ENCODE measurements around the gene PARD6G.

GRCh38 chr18:80140455-80140985 lies 106.8 kb downstream of the PARD6G start:
- TF ChIP-seq, protein P1, sequence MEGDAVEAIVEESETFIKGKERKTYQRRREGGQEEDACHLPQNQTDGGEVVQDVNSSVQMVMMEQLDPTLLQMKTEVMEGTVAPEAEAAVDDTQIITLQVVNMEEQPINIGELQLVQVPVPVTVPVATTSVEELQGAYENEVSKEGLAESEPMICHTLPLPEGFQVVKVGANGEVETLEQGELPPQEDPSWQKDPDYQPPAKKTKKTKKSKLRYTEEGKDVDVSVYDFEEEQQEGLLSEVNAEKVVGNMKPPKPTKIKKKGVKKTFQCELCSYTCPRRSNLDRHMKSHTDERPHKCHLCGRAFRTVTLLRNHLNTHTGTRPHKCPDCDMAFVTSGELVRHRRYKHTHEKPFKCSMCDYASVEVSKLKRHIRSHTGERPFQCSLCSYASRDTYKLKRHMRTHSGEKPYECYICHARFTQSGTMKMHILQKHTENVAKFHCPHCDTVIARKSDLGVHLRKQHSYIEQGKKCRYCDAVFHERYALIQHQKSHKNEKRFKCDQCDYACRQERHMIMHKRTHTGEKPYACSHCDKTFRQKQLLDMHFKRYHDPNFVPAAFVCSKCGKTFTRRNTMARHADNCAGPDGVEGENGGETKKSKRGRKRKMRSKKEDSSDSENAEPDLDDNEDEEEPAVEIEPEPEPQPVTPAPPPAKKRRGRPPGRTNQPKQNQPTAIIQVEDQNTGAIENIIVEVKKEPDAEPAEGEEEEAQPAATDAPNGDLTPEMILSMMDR (IDR thresholded peaks at IDR 0.05; ENCODE audit: low read length): no peak
- no peak for TF ChIP-seq EZH2 (IDR thresholded peaks at IDR 0.05; ENCODE audit: borderline replicate concordance, low read length)

Measured in OCI-LY1 (cell line).